Lower lobe of right lung (tissue), 2 donors: ENCODE data around the gene GALNT17. TPM values are rescaled to one million over a fixed set of nuclear protein-coding genes. Genes with fewer than 3 reads are reported as not detected.

ENCODE experiments used
- ATAC-seq, 2 donors: fragments of 200-7000 bp; cut with Tn5 transposase; one replicate each; pipeline ENCODE4 v1.9.1; 2020 to 2022; ENCODE audit warnings: mild to moderate bottlenecking in 2 of 2, moderate library complexity in 2 of 2
- DNase-seq: peaks from one replicate; pipeline ENCODE4 v3.0.0-alpha.2; 2020
- H3K27ac ChIP-seq: fragments of 200-600 bp; one replicate; pipeline ENCODE4 v1.8.0; 2022
- H3K27me3 ChIP-seq: fragments of 200-600 bp; one replicate; pipeline ENCODE4 v1.8.0; 2022; ENCODE audit warnings: low read depth
- H3K36me3 ChIP-seq: fragments of 200-600 bp; one replicate; pipeline ENCODE4 v1.8.0; 2022; ENCODE audit warnings: mild to moderate bottlenecking
- H3K4me1 ChIP-seq: fragments of 200-600 bp; one replicate; pipeline ENCODE4 v1.8.0; 2022
- H3K4me3 ChIP-seq: fragments of 200-600 bp; one replicate; pipeline ENCODE4 v1.8.0; 2022; ENCODE audit warnings: mild to moderate bottlenecking
- H3K9me3 ChIP-seq: fragments of 200-600 bp; one replicate; pipeline ENCODE4 v1.8.0; 2022
- CTCF ChIP-seq: fragments of 200-600 bp; IDR thresholded peaks from one replicate; pipeline ENCODE4 v1.8.0; 2022; ENCODE audit warnings: antibody characterized with exemption, mild to moderate bottlenecking
- intact Hi-C: fragments of 100-400 bp; cut with DNase I; formaldehyde crosslinking; loops from one replicate; pipeline ENCODE4 v1.11.0; 2022
- total RNA-seq: library from RNA; stranded (reverse); fragmentation: NEBNext Ultra II Directional; extraction: Animal tissue kit (Norgen Biotek cat#: 25700); gene quantifications from one replicate; pipeline ENCODE4 v1.2.1, GENCODE V29; 2021
- donor health status: DM: no; HTN: yes; CAD: no; lungs with severe emphysema.

GALNT17 gene
- total RNA-seq, 1 donor from 2014 or later = 6.6 TPM

DNA sequence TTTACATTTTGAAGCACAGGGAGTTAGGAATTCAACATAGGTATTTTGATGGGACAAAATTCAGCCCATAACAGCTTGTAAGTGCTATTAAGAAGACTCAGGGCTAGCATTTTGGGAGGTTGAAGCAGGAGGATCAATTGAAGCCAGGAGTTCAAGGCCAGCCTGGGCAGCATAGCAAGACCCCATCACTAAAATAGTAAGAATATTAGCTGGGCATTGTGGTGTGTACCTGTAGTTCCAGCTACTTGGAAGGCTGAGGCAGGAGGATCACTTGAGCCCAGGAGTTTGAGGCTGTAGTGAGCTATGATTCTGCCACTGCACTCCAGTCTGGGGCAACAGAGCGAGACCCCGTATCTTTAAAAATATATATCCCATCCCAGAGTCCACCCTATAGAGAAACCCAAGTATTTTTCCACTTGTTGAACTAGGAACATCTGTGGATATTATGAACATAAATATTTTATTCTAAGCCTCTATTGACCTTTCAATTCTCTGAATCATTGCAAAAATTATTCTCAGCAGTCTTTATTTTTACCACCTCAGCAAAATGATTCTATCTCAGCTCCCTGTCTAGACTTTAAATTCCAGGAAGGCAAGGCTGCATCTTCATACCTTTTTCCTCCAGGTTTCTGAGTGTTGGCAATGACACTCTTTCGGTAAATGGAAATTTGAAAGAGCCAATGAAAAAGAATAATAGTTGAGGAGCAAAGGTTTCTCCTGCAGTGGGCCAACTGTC lies 181.0 kb downstream of the GALNT17 start:
- H3K9me3 ChIP-seq = peaks cover 3% of the 10 kb centered on the region
- no peak overlapping the region for H3K27ac ChIP-seq
- intact Hi-C loops = no loop called here
- no peak for ATAC-seq
- H3K4me1 ChIP-seq = no peaks in the 10 kb centered on the region
- H3K27me3 ChIP-seq = no peaks in the 10 kb centered on the region
- no peak overlapping the region for H3K4me3 ChIP-seq
- DNase-seq = no peak
- H3K36me3 ChIP-seq = no peaks in the 10 kb centered on the region
- TF ChIP-seq CTCF = no peak

DNA sequence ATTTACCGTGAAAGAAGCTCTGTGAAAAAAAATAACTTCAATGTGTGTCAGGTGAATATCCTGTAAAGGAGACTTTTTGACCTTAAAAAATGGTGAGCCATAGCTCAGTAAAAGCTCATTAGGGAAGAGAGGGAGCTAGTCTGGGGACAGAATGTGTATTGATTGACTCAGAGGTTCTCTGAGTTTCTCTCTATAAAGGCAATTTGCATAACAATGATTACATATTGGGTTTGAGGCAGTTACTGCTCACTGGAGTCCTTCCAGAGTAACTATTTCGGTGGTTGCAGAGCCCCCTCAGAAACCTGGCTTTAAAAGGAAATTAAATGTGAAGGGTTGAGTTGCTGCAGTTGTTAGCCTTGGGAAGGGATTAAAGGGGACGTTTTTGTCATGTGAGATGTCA lies 181.6 kb downstream of the GALNT17 start:
- intact Hi-C loops = no loop called here
- Histone ChIP-seq H3K27me3 (no peaks in the 10 kb centered on the region), H3K36me3 (no peaks in the 10 kb centered on the region), H3K9me3 (peaks cover 3% of the 10 kb centered on the region), H3K4me3 (no peak overlapping the region), H3K27ac (no peak overlapping the region), H3K4me1 (no peaks in the 10 kb centered on the region)
- no peak for DNase-seq
- no peak for ATAC-seq
- no peak for TF ChIP-seq CTCF

GRCh38 chr7:71320916-71321315 lies 189.0 kb downstream of the GALNT17 start:
- Histone ChIP-seq H3K27me3 (no peaks in the 10 kb centered on the region), H3K27ac (no peak overlapping the region), H3K4me3 (no peak overlapping the region), H3K9me3 (no peaks in the 10 kb centered on the region), H3K36me3 (no peaks in the 10 kb centered on the region), H3K4me1 (no peaks in the 10 kb centered on the region)
- intact Hi-C loops = no loop called here
- TF ChIP-seq CTCF = no peak
- ATAC-seq (no peak), DNase-seq (no peak)

DNA sequence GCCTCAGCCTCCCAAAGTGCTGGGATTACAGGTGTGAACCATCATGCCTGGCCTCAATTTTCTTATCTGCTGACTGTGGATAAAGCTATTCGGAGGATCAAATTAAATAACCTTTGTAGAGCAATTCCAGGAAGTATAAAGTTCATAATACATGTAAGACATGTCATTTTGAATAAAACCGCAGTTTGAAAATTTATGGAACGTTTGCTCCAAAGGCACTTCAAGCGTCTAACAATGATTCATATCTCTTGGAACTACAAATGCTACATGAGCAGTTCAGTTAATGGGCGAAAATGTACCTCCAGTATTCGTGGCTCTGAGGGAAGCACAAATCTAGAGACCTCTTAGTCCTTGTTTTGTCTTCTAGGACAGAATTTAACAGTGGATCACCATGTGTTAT lies 190.3 kb downstream of the GALNT17 start:
- H3K27me3 ChIP-seq = no peaks in the 10 kb centered on the region
- H3K9me3 ChIP-seq = no peaks in the 10 kb centered on the region
- no peak overlapping the region for H3K27ac ChIP-seq
- no peaks in the 10 kb centered on the region for H3K4me1 ChIP-seq
- H3K4me3 ChIP-seq = no peak overlapping the region
- no peak for TF ChIP-seq CTCF
- ATAC-seq (no peak), DNase-seq (no peak)
- no peaks in the 10 kb centered on the region for H3K36me3 ChIP-seq
- intact Hi-C loops = no loop called here

DNA sequence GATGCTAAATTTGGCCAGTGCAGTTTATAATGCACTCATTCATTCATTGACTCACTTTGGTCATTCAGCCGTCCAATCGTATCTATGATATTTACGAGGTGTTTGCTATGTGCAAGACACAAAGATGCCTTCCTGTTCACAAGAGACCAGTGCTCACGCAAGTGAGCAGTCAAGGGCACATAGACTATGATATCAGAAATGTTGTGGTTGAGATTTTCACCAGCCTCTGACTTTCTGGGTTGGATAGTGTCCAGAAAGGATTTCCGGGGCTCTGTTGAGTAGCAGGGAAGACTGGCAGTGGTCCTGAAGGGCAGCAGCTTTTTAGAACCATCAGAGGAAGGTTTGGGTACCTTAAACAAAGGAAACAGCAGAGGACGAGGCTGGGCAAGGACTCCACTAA lies 191.8 kb downstream of the GALNT17 start:
- no peak for TF ChIP-seq CTCF
- H3K27me3 ChIP-seq = no peaks in the 10 kb centered on the region
- no peak overlapping the region for H3K27ac ChIP-seq
- no peaks in the 10 kb centered on the region for H3K4me1 ChIP-seq
- H3K9me3 ChIP-seq = no peaks in the 10 kb centered on the region
- intact Hi-C loops = no loop called here
- DNase-seq (no peak), ATAC-seq (no peak)
- no peaks in the 10 kb centered on the region for H3K36me3 ChIP-seq
- H3K4me3 ChIP-seq = no peak overlapping the region
